ENCODE results near the gene SCAMP3.
"Not testable (repeated sequence)": the region's sequence is repeated elsewhere in the genome, so short reads cannot be mapped to it uniquely, and the experiment has no call there.

The SCAMP3 gene

DNA sequence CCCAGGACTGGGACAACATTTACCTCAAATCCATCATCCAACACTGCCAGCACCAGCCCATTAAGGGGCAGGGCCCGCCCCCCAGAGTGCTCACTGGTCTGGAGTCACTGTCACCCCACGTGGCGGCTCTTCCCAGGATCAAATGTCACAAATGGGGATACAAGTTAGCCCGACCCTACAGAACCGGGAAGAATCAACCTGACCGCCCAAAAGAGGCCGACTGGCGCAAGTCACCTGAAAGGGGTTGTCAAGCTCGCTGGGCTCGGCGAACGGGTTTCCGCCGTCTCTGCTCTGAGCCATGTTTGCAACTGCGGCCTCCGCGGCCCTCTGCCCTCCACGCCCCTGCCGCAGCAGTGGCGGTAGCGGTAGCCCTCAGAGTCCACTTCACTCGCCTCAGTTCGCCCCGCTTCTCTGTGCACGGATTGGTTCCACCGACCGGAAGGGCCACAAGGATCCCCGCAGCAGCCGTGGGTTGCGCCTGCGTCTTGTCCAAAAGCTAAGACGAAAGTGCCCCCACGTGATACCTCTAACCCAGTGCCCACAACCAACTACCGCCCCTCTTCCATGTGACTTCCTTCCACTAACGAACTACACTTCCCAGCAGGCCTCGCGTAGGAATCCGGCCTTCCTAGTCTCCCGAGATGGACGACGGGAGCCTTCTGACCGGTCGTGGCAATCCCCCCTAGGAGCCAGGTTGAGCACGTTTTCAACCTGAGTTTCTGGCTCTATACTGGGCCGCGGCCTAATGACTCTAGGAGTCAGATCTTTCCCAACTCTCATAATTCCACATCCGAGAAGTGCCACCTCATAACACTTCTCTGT is at the start of gene SCAMP3:
TSS of gene SCAMP3 (minus strand) at position 509 of the 822 bp plus-strand sequence. CDS start at position 300, 209 bp downstream.
- peak; percentile 82 to 87 for DNase-seq (ENCODE audit: low read depth in 2 of 2)

DNA sequence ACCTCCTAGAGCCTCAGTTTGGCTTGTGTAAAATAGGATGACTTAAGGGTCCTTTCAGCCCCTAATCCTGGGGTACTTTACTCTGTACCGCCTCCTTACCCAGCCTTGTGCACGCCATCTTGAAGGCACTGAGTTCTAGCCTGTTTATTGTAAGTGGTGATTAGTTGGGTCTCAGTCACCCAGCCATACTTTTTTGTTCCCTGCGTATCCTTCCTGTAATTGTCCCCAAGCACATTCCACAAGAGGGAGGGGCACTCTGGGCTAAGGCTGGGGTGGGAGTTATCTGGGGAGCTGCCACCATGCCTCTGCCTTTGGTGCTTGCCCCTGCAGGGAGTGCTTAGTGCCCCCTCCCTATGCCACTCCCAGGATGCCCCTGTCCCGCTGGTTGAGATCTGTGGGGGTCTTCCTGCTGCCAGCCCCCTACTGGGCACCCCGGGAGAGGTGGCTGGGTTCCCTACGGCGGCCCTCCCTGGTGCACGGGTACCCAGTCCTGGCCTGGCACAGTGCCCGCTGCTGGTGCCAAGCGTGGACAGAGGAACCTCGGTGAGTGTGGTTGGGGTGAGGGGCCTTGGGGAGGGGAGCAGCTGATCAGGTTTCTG is 47.4 kb upstream of the SCAMP3 start:
- DNase-seq (ENCODE audit: low read depth in 2 of 2) = no peak

DNA sequence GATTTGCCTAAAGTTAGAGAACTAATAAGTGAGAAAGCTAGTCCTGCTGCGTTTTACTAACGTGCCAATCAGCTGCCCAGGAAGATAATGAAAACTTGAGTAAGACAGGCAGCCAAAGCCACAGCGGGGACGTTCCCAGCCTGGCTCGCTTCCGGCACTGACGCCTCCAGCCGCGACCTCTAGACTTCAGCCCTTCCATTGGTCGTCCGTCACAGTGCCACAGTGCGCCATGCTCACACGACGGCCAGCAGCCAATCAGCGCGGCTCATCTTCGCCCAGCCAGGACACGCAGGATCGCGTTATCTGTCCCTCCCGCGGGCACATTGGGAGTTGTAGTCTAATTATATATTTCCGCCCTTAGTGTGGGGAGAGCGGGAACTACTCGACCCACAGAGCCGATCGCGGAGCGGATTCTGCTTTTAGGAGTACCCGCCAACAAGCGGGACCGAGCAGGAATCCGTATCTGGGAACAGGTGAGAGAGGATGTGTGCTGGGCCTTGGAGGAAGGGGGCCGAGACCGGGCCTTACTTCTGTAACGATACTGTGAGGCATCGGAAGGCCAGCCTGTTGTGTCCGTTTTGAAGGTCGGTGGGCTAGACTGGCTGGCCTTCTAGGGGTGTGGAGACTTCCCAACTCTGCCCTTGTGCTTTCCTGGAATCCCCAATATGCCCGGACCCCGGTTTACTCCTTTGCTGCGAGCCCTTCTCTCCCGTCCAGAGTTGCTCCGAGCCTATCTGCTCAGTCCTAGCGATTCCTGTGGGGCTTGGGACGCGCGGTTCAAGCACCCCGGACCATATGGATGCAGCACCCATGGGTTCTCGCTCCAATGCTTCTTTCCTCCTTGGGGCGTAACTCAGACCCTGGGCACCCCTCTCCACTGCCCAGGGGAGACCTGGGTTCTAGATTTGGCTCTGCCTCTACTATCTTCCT is 46.6 kb upstream of the SCAMP3 start, which contains the start of gene FDPS:
TSS of gene FDPS (plus strand) at position 374 of the 930 bp plus-strand sequence. CDS start 924 bp downstream, outside the sequence.
- peak; percentile 94 to 96 for DNase-seq (ENCODE audit: low read depth in 2 of 2)

- DNase-seq (ENCODE audit: low read depth in 2 of 2) = no peak
Measured at GRCh38 chr1:155307247-155307740, 45.1 kb upstream of the SCAMP3 start.

- no peak for DNase-seq (ENCODE audit: low read depth in 2 of 2)
Measured at GRCh38 chr1:155305881-155306391, 43.8 kb upstream of the SCAMP3 start.

DNA sequence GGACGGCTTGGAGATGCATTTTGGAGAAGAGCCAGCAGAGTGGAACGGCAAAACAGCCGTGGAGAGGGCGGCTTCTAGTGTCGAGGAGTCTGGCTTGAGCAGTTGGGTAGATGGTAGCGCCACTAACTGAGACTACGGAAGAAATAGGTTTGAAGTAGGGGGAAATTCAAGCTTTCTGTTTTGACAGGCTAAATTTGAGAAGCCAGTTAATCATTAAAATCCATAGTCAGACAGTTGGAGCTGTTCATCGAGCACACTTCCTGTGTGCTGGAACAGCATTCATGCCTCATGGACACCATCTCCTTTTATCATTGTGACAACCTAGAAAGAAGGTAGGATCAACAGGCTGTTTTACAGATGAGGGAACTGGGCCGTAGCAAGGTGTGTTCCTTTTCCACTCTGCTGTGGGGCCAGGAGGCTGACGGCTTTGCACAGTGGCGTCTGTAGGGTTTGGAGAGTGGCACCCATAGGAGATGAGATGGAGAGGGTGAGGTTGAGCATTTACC is 42.5 kb upstream of the SCAMP3 start:
- DNase-seq (ENCODE audit: low read depth in 2 of 2) = no peak

GRCh38 chr1:155301342-155301841 is 39.2 kb upstream of the SCAMP3 start, which contains the start of gene PKLR:
PKLR (minus strand) TSS chr1:155301438; CDS start chr1:155301395, 43 bp downstream.
- DNase-seq (ENCODE audit: low read depth in 2 of 2) = no peak

- DNase-seq (ENCODE audit: low read depth in 2 of 2) = no peak
Measured at GRCh38 chr1:155300553-155301329, 38.6 kb upstream of the SCAMP3 start.

GRCh38 chr1:155300024-155300423 is 37.9 kb upstream of the SCAMP3 start:
- no peak for DNase-seq (ENCODE audit: low read depth in 2 of 2)

GRCh38 chr1:155297384-155297783 is 35.2 kb upstream of the SCAMP3 start:
- no peak for DNase-seq (ENCODE audit: low read depth in 2 of 2)

GRCh38 chr1:155296661-155297060 is 34.5 kb upstream of the SCAMP3 start:
- DNase-seq (ENCODE audit: low read depth in 2 of 2) = no peak

DNA sequence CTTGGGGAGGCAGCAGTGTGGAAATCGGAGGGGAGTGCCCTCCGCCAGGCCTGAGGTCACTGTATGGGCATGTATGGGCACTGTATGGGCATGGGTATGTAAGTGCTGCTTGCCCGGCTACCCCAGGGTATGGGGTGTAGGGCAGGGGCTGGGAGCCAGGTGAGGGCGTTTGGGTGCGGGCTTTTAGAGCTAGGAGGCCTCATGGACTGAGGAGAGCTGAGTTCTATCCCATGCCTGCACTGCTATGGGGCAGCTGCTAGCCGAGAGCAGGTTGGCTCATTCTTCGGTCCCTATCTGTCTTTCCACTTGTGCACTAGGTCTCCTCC is 33.7 kb upstream of the SCAMP3 start:
- no peak for DNase-seq (ENCODE audit: low read depth in 2 of 2)

DNA sequence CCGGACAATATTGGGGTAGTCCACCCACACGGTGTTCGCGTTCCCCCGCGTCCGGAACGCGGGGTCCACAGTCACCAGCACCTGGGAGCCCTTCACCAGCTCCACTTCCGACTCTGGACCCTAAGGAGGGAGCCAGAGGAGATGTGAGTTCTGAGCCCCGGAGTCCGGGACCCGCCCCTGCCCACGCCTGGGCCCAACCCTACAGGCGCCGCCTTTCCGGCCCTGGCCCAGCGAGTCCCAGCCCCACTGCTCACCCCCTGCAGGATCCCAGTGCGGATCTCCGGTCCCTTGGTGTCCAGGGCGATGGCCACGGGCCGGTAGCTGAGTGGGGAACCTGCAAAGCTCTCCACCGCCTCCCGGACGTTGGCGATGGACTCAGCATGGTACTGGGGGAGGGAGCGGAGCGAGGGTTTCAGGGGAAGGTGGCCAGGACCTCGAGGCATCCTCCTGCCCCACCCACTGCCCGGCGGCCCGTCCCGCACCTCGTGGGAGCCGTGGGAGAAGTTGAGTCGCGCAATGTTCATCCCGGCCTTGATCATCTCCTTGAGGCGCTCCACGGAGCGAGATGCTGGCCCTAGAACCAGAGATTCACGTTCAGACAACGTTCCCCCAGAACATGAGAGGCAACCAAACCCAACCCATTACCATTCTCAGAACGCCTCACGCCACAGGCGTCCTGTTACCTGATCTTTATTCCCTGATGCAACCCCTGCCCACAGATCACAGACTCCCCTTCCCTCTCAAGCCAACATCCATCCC is 33.2 kb upstream of the SCAMP3 start:
- DNase-seq (ENCODE audit: low read depth in 2 of 2) = no peak

- DNase-seq (ENCODE audit: low read depth in 2 of 2) = no peak
Measured at GRCh38 chr1:155294520-155295182, 32.5 kb upstream of the SCAMP3 start.

DNA sequence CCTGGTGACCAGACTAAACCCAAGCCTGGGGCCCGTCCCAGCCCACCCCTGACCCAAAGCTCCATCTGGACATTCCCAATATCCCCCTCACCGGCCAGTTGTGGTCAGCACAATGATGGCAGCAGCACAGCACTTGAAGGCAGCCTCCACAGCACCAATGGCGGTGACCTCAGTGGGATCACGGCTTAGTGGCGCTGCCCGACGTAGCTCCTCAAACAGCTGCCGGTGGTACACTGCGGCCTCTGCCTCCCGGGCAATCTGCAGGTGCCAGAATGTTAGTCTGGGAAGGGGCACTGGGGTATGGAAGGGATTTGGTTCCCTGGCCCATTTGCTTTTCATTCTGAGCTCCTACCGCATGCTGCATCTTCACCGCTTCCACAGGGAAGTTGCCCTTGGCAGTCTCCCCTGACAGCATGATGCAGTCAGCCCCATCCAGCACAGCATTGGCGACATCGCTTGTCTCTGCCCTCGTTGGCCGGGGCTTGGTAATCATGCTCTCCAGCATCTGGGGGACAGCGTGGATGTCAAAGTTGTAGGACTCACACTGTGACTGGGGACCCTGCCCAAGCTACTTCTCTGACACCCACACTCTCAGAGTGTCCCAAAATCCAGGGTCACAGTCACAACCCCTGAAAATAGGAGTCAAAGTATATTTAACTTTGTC is 31.1 kb upstream of the SCAMP3 start:
- no peak for DNase-seq (ENCODE audit: low read depth in 2 of 2)

DNA sequence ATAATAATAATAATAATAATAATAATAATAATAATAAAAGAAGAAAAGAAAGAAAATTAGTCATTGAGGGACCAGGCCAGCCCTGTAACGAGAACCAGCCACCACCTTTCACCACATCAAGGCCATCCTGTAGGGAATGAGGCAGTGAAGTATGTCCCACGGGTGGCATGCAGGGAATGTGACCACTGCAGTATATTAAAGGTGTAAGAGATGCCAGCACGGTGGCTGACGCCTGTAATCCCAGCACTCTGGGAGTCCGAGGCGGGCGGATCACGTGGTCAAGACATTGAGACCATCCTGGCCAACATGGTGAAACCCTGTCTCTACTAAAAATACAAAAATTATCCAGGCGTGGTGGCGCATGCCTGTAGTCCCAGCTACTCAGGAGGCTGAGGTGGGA is 28.8 kb upstream of the SCAMP3 start:
- DNase-seq (ENCODE audit: low read depth in 2 of 2) = not testable (repeated sequence)

DNA sequence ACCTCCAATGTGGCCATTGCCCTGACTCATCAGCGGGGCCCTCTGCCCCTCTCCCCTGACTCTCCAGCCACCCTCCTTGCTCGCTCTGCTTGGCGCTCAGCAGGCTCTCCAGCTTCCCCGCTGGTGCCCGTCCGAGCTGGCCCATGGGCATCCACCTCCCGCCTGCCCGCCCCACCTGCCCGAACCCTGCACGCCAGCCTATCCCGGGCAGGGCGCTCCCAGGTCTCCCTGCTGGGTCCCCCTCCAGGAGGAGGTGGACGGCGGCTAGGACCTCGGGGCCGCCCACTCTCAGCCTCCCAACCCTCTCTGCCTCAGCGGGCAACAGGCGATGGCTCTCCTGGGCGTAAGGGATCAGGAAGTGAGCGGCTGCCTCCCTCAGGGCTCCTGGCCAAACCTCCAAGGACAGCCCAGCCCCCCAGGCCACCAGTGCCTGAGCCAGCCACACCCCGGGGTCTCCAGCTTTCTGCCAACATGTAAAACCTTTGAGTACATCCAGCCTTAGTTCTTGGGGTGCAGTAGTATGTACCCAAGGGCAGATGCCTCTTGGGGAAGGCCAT is 25.9 kb upstream of the SCAMP3 start:
- DNase-seq (ENCODE audit: low read depth in 2 of 2) = no peak

DNA sequence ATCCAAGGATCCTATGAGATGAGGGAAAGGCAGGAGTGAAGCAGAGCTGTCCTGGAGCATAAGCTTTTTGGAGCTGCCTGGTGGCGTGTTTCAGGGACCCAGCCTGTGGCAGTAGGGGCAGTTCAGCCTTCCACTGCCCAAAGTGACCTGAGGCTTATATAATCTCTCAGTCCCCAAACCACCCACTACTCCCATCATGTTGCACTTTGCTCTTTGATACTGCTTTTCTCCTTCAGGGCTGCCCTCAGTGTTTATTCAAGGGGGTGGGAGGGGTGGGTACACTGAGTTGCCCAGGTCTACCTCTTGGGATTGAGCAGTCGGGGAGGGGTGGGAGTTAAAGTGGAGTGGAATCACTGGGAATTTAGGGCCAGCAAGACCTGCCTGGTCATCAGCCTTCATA is 24.4 kb upstream of the SCAMP3 start:
- no peak for DNase-seq (ENCODE audit: low read depth in 2 of 2)
